HepG2 (cell line): Measurements from ENCODE around the gene ITSN2. TPM values are rescaled to one million over a fixed set of nuclear protein-coding genes. Genes with fewer than 3 reads are reported as not detected.
A peak's percentile ranks its signal among the peaks of the same experiment; 100 is the strongest.

Source experiments
- ATF1 ChIP-seq: IDR thresholded peaks from 2 replicates; pipeline ENCODE4 v1.6.1; 2016; ENCODE audit warnings: mild to moderate bottlenecking, control low read depth
- DR1 ChIP-seq: sonication (generic); formaldehyde crosslinking; IDR thresholded peaks from 2 replicates; pipeline ENCODE4 v1.8.0; 2021; ENCODE audit warnings: mild to moderate bottlenecking, missing genetic modification reagents, inconsistent platforms
- ELF3 ChIP-seq: IDR thresholded peaks from 2 replicates; pipeline ENCODE4 v1.6.1; 2016; ENCODE audit warnings: missing genetic modification reagents, missing compliant biosample characterization
- FOXA1 ChIP-seq, 2 experiments: fragments of 450-650 bp in 1 of 2; sonication (generic) in 1 of 2; formaldehyde crosslinking in 1 of 2; IDR thresholded peaks; 2 replicates each; pipeline versions ENCODE4 v1.4.0 to v1.6.1; 2016 to 2020; ENCODE audit warnings: missing genetic modification reagents in 1 of 2
- HHEX ChIP-seq: IDR thresholded peaks from 2 replicates; pipeline ENCODE4 v1.6.1; 2016; ENCODE audit warnings: control low read depth
- HNRNPUL1 ChIP-seq: fragments of 200-400 bp; formaldehyde crosslinking; IDR thresholded peaks from 2 replicates; pipeline ENCODE4 v1.6.1; 2017; ENCODE audit warnings: low read depth, mild to moderate bottlenecking, low read length, moderate library complexity
- KDM4B ChIP-seq: sonication (generic); formaldehyde crosslinking; IDR thresholded peaks from 2 replicates; pipeline ENCODE4 v1.4.0; 2020; ENCODE audit warnings: missing genetic modification reagents
- KDM5A ChIP-seq: fragments of 200-600 bp; sonication (generic); IDR thresholded peaks from 2 replicates; pipeline ENCODE4 v1.7.0; 2018; ENCODE audit warnings: antibody characterized with exemption, mild to moderate bottlenecking, low read length, borderline replicate concordance
- POGZ ChIP-seq: sonication (generic); formaldehyde crosslinking; IDR thresholded peaks from 2 replicates; pipeline ENCODE4 v1.4.0; 2020; ENCODE audit warnings: mild to moderate bottlenecking, missing genetic modification reagents
- REPIN1 ChIP-seq: sonication (generic); formaldehyde crosslinking; IDR thresholded peaks from 2 replicates; pipeline ENCODE4 v1.8.0; 2022; ENCODE audit warnings: missing genetic modification reagents, low read depth, mild to moderate bottlenecking, borderline replicate concordance
- TAF1 ChIP-seq: sonication (generic); formaldehyde crosslinking; IDR thresholded peaks from 2 replicates; pipeline ENCODE4 v1.4.0; 2020; ENCODE audit warnings: missing genetic modification reagents
- THYN1 ChIP-seq: sonication (generic); formaldehyde crosslinking; IDR thresholded peaks from 2 replicates; pipeline ENCODE4 v1.8.1; 2023; ENCODE audit warnings: low read depth, mild to moderate bottlenecking, moderate library complexity, missing genetic modification reagents, borderline replicate concordance
- ZNF180 ChIP-seq: sonication (generic); formaldehyde crosslinking; IDR thresholded peaks from 2 replicates; pipeline ENCODE4 v1.4.0; 2020; ENCODE audit warnings: low read depth, missing genetic modification reagents, borderline replicate concordance
- ZNF34 ChIP-seq: sonication (generic); formaldehyde crosslinking; IDR thresholded peaks from 2 replicates; pipeline ENCODE4 v1.4.0; 2020; ENCODE audit warnings: mild to moderate bottlenecking, missing genetic modification reagents, borderline replicate concordance
- ZNF792 ChIP-seq: IDR thresholded peaks from 2 replicates; pipeline ENCODE4 v1.6.1; 2016
- polyA plus RNA-seq, 8 experiments: library from polyadenylated mRNA; depleted of rRNA in 3 of 8; stranded (reverse) in 7 of 8; unstranded in 1 of 8; fragments of >200 nt; fragmentation: Illumina TruSeq in 4 of 8; extraction: Trizol in 4 of 8; gene quantifications; 2 replicates each; pipeline versions ENCODE4 v1.2.1 to v1.2.3, GENCODE V29; 2011 to 2016; ENCODE audit warnings: low read depth in 4 of 8, missing spikeins in 1 of 8, mixed read lengths in 1 of 8; ENCODE audit not compliant: insufficient read depth in 1 of 8
- total RNA-seq, 5 experiments: library from RNA; depleted of rRNA; stranded (reverse); fragments of >200 nt; fragmentation: Illumina TruSeq; extraction: Trizol; gene quantifications; 2 replicates each; pipeline ENCODE4 v1.2.3, GENCODE V29; 2016; ENCODE audit warnings: low read depth in 1 of 5
- TF ChIP-seq, protein P1 (sequence below): sonication (generic); formaldehyde crosslinking; IDR thresholded peaks from 2 replicates; pipeline ENCODE4 v1.4.0; 2020; ENCODE audit warnings: missing genetic modification reagents
- TF ChIP-seq, protein P2 (sequence below): sonication (generic); formaldehyde crosslinking; IDR thresholded peaks from 2 replicates; pipeline ENCODE4 v1.4.0; 2020; ENCODE audit warnings: mild to moderate bottlenecking, missing genetic modification reagents
- TF ChIP-seq, protein P3 (sequence below): sonication (generic); formaldehyde crosslinking; IDR thresholded peaks from 2 replicates; pipeline ENCODE4 v1.8.1; 2023; ENCODE audit warnings: mild to moderate bottlenecking, missing genetic modification reagents
- TF ChIP-seq, protein P4 (sequence below): sonication (generic); formaldehyde crosslinking; conservative IDR thresholded peaks from 2 replicates; pipeline ENCODE4 v1.4.0; 2020; ENCODE audit warnings: missing genetic modification reagents
- TF ChIP-seq, protein P5 (sequence below): sonication (generic); formaldehyde crosslinking; IDR thresholded peaks from 2 replicates; pipeline ENCODE4 v1.5.1; 2020; ENCODE audit warnings: mild to moderate bottlenecking, missing genetic modification reagents, borderline replicate concordance
- TF ChIP-seq, protein P6 (sequence below): sonication (generic); formaldehyde crosslinking; IDR thresholded peaks from 2 replicates; pipeline ENCODE4 v1.9.0; 2021; ENCODE audit warnings: missing genetic modification reagents, borderline replicate concordance
- TF ChIP-seq, protein P7 (sequence below): sonication (generic); formaldehyde crosslinking; IDR thresholded peaks from 2 replicates; pipeline ENCODE4 v1.4.0; 2020; ENCODE audit warnings: mild to moderate bottlenecking, low read depth, missing genetic modification reagents

The ITSN2 gene
- total and polyA plus RNA-seq, 2 of the 13 experiments (the other 11 are each of a cell fraction or from before 2014, with no cell fraction given): 26.0 to 26.6 TPM

DNA sequence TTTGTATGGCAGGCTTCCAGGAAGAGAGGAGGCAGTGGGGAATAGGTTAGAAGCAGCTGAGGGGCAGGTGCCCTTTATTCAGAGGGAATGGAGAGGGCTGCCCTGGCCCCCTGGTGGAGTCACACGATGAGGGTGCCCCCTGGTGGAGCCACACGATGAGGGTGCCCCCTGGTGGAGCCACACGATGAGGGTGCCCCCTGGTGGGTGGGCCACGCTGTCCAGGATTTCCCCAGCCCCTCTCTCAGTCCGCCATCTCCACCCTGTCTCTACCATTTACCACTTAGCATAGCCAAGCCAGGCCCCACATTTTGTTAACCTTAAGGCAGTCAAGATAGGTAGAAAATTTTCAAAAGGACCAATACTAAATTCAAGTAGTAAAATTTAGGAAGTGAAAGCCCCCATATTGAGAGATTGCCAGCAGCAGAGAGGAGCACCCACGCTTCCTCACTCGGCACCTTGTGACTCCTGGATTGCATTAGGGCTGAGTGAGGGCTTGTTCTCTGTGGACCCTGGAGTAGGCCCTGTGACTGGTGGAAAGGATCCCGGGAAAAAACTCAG lies 195.8 kb downstream of the ITSN2 start (continued):
- TF ChIP-seq, protein P1, sequence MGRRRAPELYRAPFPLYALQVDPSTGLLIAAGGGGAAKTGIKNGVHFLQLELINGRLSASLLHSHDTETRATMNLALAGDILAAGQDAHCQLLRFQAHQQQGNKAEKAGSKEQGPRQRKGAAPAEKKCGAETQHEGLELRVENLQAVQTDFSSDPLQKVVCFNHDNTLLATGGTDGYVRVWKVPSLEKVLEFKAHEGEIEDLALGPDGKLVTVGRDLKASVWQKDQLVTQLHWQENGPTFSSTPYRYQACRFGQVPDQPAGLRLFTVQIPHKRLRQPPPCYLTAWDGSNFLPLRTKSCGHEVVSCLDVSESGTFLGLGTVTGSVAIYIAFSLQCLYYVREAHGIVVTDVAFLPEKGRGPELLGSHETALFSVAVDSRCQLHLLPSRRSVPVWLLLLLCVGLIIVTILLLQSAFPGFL (CRISPR knock-in tag): no peak
- TF ChIP-seq, protein P2, sequence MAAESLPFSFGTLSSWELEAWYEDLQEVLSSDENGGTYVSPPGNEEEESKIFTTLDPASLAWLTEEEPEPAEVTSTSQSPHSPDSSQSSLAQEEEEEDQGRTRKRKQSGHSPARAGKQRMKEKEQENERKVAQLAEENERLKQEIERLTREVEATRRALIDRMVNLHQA (CRISPR knock-in tag): no peak
- TF ChIP-seq ATF1 (CRISPR knock-in tag) (no peak), ZNF34 (CRISPR knock-in tag) (no peak), POGZ (CRISPR knock-in tag) (peak; percentile 40; the same call in 1 of the 2 replicates), ZNF792 (peak; percentile 70; the same call in 1 of the 2 replicates), KDM5A (no peak), HHEX (CRISPR knock-in tag) (no peak), TAF1 (no peak), ELF3 (CRISPR knock-in tag) (0 out of 2 replicates have a peak, but pooled peaks have one; percentile 16), DR1 (no peak), KDM4B (CRISPR knock-in tag) (0 out of 2 replicates have a peak, but pooled peaks have one; percentile 53), HNRNPUL1 (no peak), FOXA1 (IDR thresholded peaks at IDR 0.05) (no peak), FOXA1 (CRISPR knock-in tag; IDR thresholded peaks at IDR 0.05) (no peak), REPIN1 (CRISPR knock-in tag) (0 out of 2 replicates have a peak, but pooled peaks have one; percentile 34), ZNF180 (CRISPR knock-in tag) (no peak), THYN1 (CRISPR knock-in tag) (no peak)
- TF ChIP-seq, protein P3, sequence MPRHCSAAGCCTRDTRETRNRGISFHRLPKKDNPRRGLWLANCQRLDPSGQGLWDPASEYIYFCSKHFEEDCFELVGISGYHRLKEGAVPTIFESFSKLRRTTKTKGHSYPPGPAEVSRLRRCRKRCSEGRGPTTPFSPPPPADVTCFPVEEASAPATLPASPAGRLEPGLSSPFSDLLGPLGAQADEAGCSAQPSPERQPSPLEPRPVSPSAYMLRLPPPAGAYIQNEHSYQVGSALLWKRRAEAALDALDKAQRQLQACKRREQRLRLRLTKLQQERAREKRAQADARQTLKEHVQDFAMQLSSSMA (CRISPR knock-in tag): no peak
- TF ChIP-seq, protein P4, sequence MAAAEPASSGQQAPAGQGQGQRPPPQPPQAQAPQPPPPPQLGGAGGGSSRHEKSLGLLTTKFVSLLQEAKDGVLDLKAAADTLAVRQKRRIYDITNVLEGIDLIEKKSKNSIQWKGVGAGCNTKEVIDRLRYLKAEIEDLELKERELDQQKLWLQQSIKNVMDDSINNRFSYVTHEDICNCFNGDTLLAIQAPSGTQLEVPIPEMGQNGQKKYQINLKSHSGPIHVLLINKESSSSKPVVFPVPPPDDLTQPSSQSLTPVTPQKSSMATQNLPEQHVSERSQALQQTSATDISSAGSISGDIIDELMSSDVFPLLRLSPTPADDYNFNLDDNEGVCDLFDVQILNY: no peak
- TF ChIP-seq, protein P5, sequence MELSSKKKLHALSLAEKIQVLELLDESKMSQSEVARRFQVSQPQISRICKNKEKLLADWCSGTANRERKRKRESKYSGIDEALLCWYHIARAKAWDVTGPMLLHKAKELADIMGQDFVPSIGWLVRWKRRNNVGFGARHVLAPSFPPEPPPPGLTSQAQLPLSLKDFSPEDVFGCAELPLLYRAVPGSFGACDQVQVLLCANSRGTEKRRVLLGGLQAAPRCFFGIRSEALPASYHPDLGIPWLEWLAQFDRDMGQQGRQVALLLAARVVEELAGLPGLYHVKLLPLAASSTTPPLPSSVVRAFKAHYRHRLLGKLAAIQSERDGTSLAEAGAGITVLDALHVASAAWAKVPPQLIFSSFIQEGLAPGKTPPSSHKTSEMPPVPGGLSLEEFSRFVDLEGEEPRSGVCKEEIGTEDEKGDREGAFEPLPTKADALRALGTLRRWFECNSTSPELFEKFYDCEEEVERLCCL (CRISPR knock-in tag): no peak
- TF ChIP-seq, protein P6, sequence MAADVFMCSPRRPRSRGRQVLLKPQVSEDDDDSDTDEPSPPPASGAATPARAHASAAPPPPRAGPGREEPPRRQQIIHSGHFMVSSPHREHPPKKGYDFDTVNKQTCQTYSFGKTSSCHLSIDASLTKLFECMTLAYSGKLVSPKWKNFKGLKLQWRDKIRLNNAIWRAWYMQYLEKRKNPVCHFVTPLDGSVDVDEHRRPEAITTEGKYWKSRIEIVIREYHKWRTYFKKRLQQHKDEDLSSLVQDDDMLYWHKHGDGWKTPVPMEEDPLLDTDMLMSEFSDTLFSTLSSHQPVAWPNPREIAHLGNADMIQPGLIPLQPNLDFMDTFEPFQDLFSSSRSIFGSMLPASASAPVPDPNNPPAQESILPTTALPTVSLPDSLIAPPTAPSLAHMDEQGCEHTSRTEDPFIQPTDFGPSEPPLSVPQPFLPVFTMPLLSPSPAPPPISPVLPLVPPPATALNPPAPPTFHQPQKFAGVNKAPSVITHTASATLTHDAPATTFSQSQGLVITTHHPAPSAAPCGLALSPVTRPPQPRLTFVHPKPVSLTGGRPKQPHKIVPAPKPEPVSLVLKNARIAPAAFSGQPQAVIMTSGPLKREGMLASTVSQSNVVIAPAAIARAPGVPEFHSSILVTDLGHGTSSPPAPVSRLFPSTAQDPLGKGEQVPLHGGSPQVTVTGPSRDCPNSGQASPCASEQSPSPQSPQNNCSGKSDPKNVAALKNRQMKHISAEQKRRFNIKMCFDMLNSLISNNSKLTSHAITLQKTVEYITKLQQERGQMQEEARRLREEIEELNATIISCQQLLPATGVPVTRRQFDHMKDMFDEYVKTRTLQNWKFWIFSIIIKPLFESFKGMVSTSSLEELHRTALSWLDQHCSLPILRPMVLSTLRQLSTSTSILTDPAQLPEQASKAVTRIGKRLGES (CRISPR knock-in tag): no peak
- TF ChIP-seq, protein P7, sequence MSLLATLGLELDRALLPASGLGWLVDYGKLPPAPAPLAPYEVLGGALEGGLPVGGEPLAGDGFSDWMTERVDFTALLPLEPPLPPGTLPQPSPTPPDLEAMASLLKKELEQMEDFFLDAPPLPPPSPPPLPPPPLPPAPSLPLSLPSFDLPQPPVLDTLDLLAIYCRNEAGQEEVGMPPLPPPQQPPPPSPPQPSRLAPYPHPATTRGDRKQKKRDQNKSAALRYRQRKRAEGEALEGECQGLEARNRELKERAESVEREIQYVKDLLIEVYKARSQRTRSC (CRISPR knock-in tag): no peak
